Stimulated activated effector memory CD8-positive, alpha-beta T cell treated with anti-CD3 and anti-CD28 coated beads, Interleukin-12 subunit alpha, Interleukin-12 subunit beta, amount 100 ng/mL, for 72 hours (primary cell): Measurements from ENCODE around the gene SFMBT2.

Experiments
- ATAC-seq: fragments of 150-1000 bp; cut with Tn5 transposase; 2 replicates; pipeline ENCODE4 v1.10.0; 2021
- DNase-seq, 2 donors: peaks; one replicate each; pipeline ENCODE4 v3.0.0; 2021 to 2022; ENCODE audit warnings: low spot score in 2 of 2
- H3K27ac Mint-ChIP-seq: one replicate; pipeline ENCODE4 v1.8.0; 2022; ENCODE audit warnings: mild to moderate bottlenecking, mixed read lengths
- H3K36me3 Mint-ChIP-seq: one replicate; pipeline ENCODE4 v1.8.0; 2022; ENCODE audit warnings: mild to moderate bottlenecking, mixed read lengths
- H3K4me1 Mint-ChIP-seq: one replicate; pipeline ENCODE4 v1.8.0; 2022; ENCODE audit warnings: mixed read lengths
- H3K4me3 Mint-ChIP-seq: one replicate; pipeline ENCODE4 v1.8.0; 2022; ENCODE audit warnings: mild to moderate bottlenecking, mixed read lengths
- H3K9me3 Mint-ChIP-seq: one replicate; pipeline ENCODE4 v1.8.0; 2022; ENCODE audit warnings: mixed read lengths

The SFMBT2 gene

GRCh38 chr10:7250236-7250635 lies 160.6 kb downstream of the SFMBT2 start:
- Mint-ChIP-seq H3K4me3 (no peak overlapping the region), H3K36me3 (peaks cover 80% of the 10 kb centered on the region), H3K9me3 (no peaks in the 10 kb centered on the region), H3K4me1 (peaks cover 16% of the 10 kb centered on the region), H3K27ac (no peak overlapping the region)
- no peak for DNase-seq
- ATAC-seq = no peak

- Mint-ChIP-seq H3K4me1 (peaks cover 31% of the 10 kb centered on the region), H3K9me3 (no peaks in the 10 kb centered on the region), H3K4me3 (no peak overlapping the region), H3K36me3 (peaks cover 78% of the 10 kb centered on the region), H3K27ac (no peak overlapping the region)
- ATAC-seq (no peak), DNase-seq (no peak)
Measured at GRCh38 chr10:7248585-7249164, 162.2 kb downstream of the SFMBT2 start.

GRCh38 chr10:7248148-7248547 lies 162.7 kb downstream of the SFMBT2 start:
- peaks cover 36% of the 10 kb centered on the region for H3K4me1 Mint-ChIP-seq
- peaks cover 79% of the 10 kb centered on the region for H3K36me3 Mint-ChIP-seq
- no peak overlapping the region for H3K4me3 Mint-ChIP-seq
- no peak for ATAC-seq
- no peak overlapping the region for H3K27ac Mint-ChIP-seq
- no peaks in the 10 kb centered on the region for H3K9me3 Mint-ChIP-seq
- no peak for DNase-seq

GRCh38 chr10:7245505-7245904 lies 165.3 kb downstream of the SFMBT2 start:
- Mint-ChIP-seq H3K27ac (no peak overlapping the region), H3K9me3 (no peaks in the 10 kb centered on the region), H3K36me3 (peaks cover 83% of the 10 kb centered on the region), H3K4me3 (no peak overlapping the region), H3K4me1 (peaks cover 30% of the 10 kb centered on the region)
- DNase-seq = no peak
- ATAC-seq = no peak

GRCh38 chr10:7243873-7244272 lies 167.0 kb downstream of the SFMBT2 start:
- Mint-ChIP-seq H3K36me3 (peaks cover 92% of the 10 kb centered on the region), H3K4me1 (peaks cover 46% of the 10 kb centered on the region), H3K27ac (no peak overlapping the region)

GRCh38 chr10:7243139-7243538 lies 167.7 kb downstream of the SFMBT2 start:
- peaks cover 87% of the 10 kb centered on the region for H3K36me3 Mint-ChIP-seq

More at GRCh38 chr10:7243873-7244272, 167.0 kb downstream of the SFMBT2 start:
- ATAC-seq (no peak), DNase-seq (no peak)
- H3K9me3 Mint-ChIP-seq = no peaks in the 10 kb centered on the region
- peak overlapping the region; percentile 7 for H3K4me3 Mint-ChIP-seq

GRCh38 chr10:7239312-7239985 lies 171.4 kb downstream of the SFMBT2 start:
- DNase-seq = no peak
- Mint-ChIP-seq H3K27ac (no peak overlapping the region), H3K9me3 (no peaks in the 10 kb centered on the region), H3K4me3 (peak overlapping the region; percentile 3), H3K4me1 (peaks cover 61% of the 10 kb centered on the region), H3K36me3 (peaks cover 71% of the 10 kb centered on the region)
- ATAC-seq = peak; percentile 99

More at GRCh38 chr10:7243139-7243538, 167.7 kb downstream of the SFMBT2 start:
- no peak for ATAC-seq
- no peaks in the 10 kb centered on the region for H3K9me3 Mint-ChIP-seq
- no peak for DNase-seq
- peaks cover 51% of the 10 kb centered on the region for H3K4me1 Mint-ChIP-seq
- no peak overlapping the region for H3K27ac Mint-ChIP-seq
- H3K4me3 Mint-ChIP-seq = no peak overlapping the region

GRCh38 chr10:7235376-7235775 lies 175.5 kb downstream of the SFMBT2 start:
- H3K27ac Mint-ChIP-seq = no peak overlapping the region
- peaks cover 61% of the 10 kb centered on the region for H3K4me1 Mint-ChIP-seq
- peaks cover 64% of the 10 kb centered on the region for H3K36me3 Mint-ChIP-seq
- no peaks in the 10 kb centered on the region for H3K9me3 Mint-ChIP-seq
- DNase-seq (no peak), ATAC-seq (no peak)
- no peak overlapping the region for H3K4me3 Mint-ChIP-seq

- no peak for ATAC-seq
- Mint-ChIP-seq H3K9me3 (no peaks in the 10 kb centered on the region), H3K4me3 (no peak overlapping the region)
Measured at GRCh38 chr10:7234109-7234508, 176.7 kb downstream of the SFMBT2 start.

GRCh38 chr10:7233259-7233991 lies 177.4 kb downstream of the SFMBT2 start:
- ATAC-seq (peak; percentile 70), DNase-seq (no peak)
- peak overlapping the region; percentile 12 for H3K4me3 Mint-ChIP-seq
- H3K27ac Mint-ChIP-seq = peak overlapping the region; percentile 29
- H3K36me3 Mint-ChIP-seq = peaks cover 64% of the 10 kb centered on the region
- H3K9me3 Mint-ChIP-seq = no peaks in the 10 kb centered on the region
- H3K4me1 Mint-ChIP-seq = peaks cover 48% of the 10 kb centered on the region

More at GRCh38 chr10:7234109-7234508, 176.7 kb downstream of the SFMBT2 start:
- Mint-ChIP-seq H3K4me1 (peaks cover 52% of the 10 kb centered on the region), H3K36me3 (peaks cover 60% of the 10 kb centered on the region), H3K27ac (peak overlapping the region; percentile 29)
- no peak for DNase-seq

- Mint-ChIP-seq H3K4me3 (no peak overlapping the region), H3K36me3 (peaks cover 72% of the 10 kb centered on the region), H3K4me1 (peaks cover 36% of the 10 kb centered on the region), H3K27ac (no peak overlapping the region), H3K9me3 (no peaks in the 10 kb centered on the region)
- no peak for DNase-seq
- no peak for ATAC-seq
Measured at GRCh38 chr10:7231509-7232414, 179.1 kb downstream of the SFMBT2 start.

- no peak overlapping the region for H3K4me3 Mint-ChIP-seq
- no peak for ATAC-seq
- no peak for DNase-seq
- peaks cover 79% of the 10 kb centered on the region for H3K36me3 Mint-ChIP-seq
- no peak overlapping the region for H3K27ac Mint-ChIP-seq
- peaks cover 36% of the 10 kb centered on the region for H3K4me1 Mint-ChIP-seq
- no peaks in the 10 kb centered on the region for H3K9me3 Mint-ChIP-seq
Measured at GRCh38 chr10:7230951-7231350, 179.9 kb downstream of the SFMBT2 start.

- H3K4me3 Mint-ChIP-seq = no peak overlapping the region
- no peak for DNase-seq
- H3K36me3 Mint-ChIP-seq = peaks cover 82% of the 10 kb centered on the region
- peaks cover 29% of the 10 kb centered on the region for H3K4me1 Mint-ChIP-seq
- no peak for ATAC-seq
- no peak overlapping the region for H3K27ac Mint-ChIP-seq
- no peaks in the 10 kb centered on the region for H3K9me3 Mint-ChIP-seq
Measured at GRCh38 chr10:7230036-7230435, 180.8 kb downstream of the SFMBT2 start.

- no peak for DNase-seq
- Mint-ChIP-seq H3K27ac (no peak overlapping the region), H3K36me3 (peaks cover 91% of the 10 kb centered on the region), H3K9me3 (peaks cover 4% of the 10 kb centered on the region), H3K4me1 (peaks cover 1% of the 10 kb centered on the region), H3K4me3 (no peak overlapping the region)
- ATAC-seq = no peak
Measured at GRCh38 chr10:7225133-7225532, 185.7 kb downstream of the SFMBT2 start.

- no peak for DNase-seq
- Mint-ChIP-seq H3K4me1 (peaks cover 7% of the 10 kb centered on the region), H3K36me3 (peaks cover 89% of the 10 kb centered on the region), H3K4me3 (no peak overlapping the region), H3K27ac (peak overlapping the region; percentile 48), H3K9me3 (no peaks in the 10 kb centered on the region)
- ATAC-seq = no peak
Measured at GRCh38 chr10:7218968-7219367, 191.9 kb downstream of the SFMBT2 start.
